DMS53 (cell line): ENCODE data around the gene TNNT3.

Source experiments
- DNase-seq: peaks from one replicate; lab custom pipeline; 2025; lab: John Stamatoyannopoulos, UW

TNNT3 gene

DNA sequence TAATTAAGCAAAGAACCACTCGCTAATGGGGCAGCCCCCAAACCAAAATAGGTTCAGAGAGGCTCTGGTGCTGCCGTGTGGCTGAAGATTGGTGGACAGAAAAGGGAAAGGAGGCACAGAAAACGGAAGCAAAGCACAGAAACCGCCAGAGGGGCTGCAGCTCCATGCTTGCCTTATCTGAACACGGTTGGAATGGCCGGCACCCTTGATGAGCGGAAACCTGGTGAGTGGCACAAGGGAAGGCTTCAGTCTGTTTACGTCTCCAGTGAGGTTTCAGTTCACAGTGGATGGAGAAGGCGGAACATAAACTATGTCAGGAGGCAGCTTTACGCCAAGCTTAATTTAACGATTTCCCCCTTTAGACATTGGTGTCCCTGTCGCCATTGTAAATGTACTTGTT is 22.6 kb upstream of the TNNT3 start:
- no peak for DNase-seq

DNA sequence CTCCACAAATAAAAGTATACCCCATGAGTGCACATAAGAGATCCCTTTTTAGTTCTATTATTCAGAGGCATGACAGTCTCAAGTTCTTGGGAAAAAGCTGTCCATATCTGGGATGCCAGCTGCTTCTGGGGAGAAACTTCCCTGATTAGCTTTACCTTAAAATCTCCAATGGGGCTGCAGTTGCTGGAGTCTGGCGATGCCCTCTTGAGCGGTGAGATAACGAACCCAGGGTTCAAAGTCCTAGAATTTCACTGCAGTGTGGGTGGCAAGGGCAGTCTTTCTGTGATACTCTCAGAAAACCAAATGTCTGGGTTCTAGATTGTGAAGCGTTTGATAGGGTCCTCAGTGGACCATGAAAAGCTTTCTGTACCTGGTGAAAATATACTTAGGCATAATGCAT is 20.4 kb upstream of the TNNT3 start:
- DNase-seq = no peak

DNA sequence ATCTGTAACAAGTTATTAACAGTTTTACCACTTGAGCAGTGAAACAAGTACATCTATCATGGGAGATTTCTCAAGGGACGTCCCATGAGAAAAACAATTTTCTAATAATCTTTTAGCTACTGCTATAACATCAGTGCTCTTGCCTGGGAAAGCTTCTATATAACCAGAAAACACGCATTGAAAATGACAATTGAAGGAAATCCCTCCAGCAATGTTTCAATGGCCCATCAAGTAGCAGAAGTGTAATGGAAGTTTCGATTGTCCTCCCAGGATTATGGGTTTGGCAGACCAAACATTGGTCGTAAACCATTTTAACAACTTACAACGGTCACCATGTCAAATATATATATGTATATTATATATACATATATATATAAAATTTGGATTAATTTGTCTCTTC is 19.8 kb upstream of the TNNT3 start:
- DNase-seq = no peak

GRCh38 chr11:1906181-1906580 is 13.3 kb upstream of the TNNT3 start:
- DNase-seq = no peak

GRCh38 chr11:1906611-1907423 is 12.7 kb upstream of the TNNT3 start:
- no peak for DNase-seq

- no peak for DNase-seq
Measured at GRCh38 chr11:1908618-1909017, 10.9 kb upstream of the TNNT3 start.

DNA sequence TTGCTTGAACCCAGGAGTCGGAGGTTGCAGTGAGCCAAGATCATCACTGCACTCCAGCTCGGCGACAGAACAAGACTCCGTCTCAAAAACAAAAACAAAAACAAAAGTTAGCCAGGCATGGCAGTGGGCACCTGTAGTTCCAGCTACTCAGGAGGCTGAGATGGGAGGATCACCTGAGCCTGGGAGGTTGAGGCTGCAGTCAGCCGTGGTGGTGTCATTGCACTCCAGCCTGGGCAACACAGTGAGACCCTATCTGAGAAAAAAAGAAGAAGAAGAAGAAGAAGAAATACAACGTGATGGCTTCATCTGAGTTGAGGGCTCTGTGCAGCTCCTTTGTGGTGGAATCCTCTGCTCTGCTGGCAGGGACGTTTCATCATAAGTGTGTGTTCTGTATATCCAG is 10.0 kb upstream of the TNNT3 start:
- no peak for DNase-seq

DNA sequence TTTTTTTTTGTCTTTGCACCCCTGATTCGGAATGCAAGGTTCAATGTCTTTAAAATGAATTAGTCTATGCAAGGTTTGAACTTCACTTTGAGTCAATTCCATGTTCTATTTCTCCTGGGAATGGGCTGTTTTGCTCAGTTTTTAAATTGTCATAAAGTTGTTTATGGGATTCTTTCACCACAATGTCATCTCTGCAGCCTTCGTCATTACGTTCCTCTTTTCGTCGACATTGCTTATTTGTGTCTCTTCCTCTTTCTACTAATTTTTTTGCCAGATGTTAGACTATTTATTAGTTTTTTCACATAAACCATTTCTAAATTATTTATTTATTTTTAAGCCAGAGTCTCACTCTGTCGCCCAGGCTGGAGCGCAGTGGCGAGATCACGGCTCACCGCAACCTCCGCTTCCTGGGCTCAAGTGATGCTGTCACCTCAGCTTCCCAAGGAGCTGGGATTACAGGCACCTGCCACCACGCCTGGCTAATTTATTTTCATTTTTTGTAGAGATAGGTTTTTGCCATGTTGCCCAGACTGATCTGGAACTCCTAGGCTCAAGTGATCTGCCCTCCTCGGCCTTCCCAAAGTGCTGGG is 7.1 kb upstream of the TNNT3 start:
- no peak for DNase-seq

GRCh38 chr11:1913271-1914060 is 6.0 kb upstream of the TNNT3 start:
- DNase-seq = no peak

DNA sequence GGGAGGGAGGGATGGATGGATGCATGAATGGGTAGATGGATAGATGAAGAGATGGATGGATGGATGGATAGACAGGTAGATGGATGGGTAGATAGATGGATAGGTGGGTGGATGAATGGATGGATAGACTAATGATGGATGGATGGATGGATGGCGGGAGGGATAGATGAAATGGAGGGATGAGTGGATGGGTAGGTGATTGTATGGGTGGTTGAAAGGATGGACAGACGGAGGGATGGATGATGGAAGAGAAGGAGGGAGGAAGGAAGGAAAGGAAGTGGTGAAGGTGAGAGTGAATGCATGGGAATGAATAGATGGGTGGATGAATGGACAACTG is 3.7 kb upstream of the TNNT3 start:
- no peak for DNase-seq

GRCh38 chr11:1916132-1916985 is 3.1 kb upstream of the TNNT3 start:
- DNase-seq = no peak

- no peak for DNase-seq
Measured at GRCh38 chr11:1916986-1917522, 2.4 kb upstream of the TNNT3 start.

GRCh38 chr11:1917523-1918435 is 1.7 kb upstream of the TNNT3 start:
- DNase-seq = peak; percentile 32

- DNase-seq = no peak
Measured at GRCh38 chr11:1918436-1919315, 827 bp upstream of the TNNT3 start.

DNA sequence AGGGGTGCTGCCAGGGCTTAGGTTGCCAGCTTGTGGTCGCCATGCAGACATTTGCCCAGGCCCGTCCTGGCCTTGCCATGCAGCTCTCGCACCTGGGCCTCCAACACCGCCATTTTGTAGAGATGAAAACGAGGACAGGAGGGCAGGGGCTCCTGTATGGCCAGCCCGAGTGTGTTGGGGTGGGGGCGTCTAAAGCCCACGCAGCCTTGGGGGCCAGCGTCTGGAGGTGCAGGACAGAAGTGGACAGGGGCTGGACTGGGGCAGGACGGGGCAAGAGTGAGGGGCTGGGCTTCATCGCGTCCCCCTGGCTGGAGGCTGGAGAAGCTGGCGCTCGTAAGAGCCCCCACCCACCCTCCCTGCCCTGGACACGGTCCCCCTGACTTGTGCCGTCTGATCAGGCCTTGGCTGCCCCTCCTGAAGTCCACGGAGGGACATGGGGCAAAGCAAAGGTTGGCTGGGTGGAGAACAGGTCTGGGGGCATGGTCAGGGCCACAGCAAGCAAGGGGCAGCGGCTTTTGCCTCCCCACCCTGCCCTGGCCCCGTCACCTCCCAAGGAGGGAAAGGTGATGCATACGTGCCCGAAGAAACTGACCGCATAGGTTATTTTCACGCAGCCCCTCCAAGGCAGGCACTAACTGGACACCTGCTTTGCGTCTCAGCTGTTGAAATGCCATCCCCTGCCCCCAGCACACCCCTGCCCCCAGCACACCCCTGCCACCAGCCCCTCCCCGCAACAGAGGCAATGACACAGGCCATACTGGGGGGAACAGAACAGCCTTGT is 815 bp downstream of the TNNT3 start:
- no peak for DNase-seq

DNA sequence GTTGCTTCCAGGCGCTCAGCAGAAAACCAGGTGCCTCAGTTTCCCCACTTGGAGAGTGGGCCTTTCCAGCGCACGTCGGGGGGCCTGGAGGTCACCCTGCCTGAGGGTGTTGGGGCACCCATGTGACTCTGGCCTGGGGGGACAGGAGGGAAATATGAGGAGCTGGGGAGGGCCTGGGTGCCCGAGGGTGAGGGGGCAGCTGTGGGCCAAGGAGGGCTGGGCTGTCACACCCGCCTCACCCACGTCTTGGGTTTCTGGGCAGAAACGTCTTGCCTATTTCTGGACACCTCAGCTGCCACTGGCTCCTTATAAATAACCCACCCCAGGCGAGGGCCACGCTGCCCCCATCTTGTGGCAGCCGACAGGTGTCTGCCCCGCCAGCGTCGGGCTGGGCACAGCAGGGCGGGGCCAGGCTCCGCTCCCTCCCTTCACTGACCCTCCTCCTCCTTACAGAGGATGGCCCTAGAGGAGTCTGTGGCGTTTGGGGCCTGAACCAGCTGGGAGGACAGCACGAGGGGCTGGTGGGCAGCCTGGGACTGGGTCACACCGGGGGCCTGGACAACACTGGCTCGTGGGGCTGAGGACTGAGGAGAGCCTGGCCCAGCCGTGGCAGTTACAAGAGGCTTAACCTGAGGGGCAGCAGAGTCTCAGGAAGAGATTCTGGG is 1.5 kb downstream of the TNNT3 start:
- peak; percentile 30 for DNase-seq

DNA sequence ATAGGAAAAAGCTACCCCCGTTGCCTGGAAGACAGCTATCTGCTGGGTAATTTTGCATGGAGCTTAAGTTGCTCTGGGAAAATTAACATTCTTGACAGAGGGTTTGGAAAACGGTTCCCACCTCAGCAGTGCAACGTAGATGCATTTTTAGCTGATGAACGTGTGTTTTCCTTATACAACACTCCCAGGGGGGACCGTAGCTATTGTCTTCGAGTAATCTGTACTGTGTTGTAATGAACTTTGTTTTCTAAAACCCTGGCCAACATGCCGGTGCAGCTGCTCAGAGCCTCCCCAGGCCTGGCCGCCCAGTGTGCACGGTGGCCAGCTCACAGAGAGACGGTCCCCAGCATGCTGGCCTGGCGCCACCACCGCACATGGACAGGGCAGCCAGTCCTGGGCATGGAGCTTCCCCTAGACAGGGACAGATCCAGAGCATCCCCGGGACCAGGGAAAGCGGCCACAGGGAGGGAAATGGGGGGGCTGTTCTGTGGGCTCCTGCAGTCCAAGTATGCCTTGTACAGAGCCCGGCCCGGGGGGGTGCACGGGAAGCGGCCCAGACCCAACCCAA is 2.2 kb downstream of the TNNT3 start:
- DNase-seq = no peak

- DNase-seq = peak; percentile 48
Measured at GRCh38 chr11:1922481-1923081, 3.1 kb downstream of the TNNT3 start.
